K562 (cell line): Measurements from ENCODE around the gene RPL27A. TPM values are rescaled to one million over a fixed set of nuclear protein-coding genes. Genes with fewer than 3 reads are reported as not detected.

Source experiments
- ATAC-seq: fragments of 200-7000 bp; cut with Tn5 transposase; 3 replicates; pipeline ENCODE4 v1.9.1; 2020; ENCODE audit warnings: moderate library complexity
- BruUV-seq: library from RNA; stranded (reverse); fragments of 400-500 nt; replicated peaks from 2 replicates; lab custom pipeline; 2021; lab: Mats Ljungman, UMichigan
- CTCF ChIA-PET: fragments of 300-600 bp; formaldehyde crosslinking; extraction: SDS; loops from one replicate; lab custom pipeline; 2021; ENCODE audit warnings: low intra/inter-chr PET ratio; lab: Yijun Ruan, JAX
- POLR2A ChIA-PET: fragments of 300-600, 350-650 bp; sonication (Branson Sonifier 250); formaldehyde crosslinking; extraction: SDS; loops from one replicate; lab custom pipeline; 2021; ENCODE audit warnings: antibody characterized with exemption, inconsistent platforms; lab: Yijun Ruan, JAX
- DNase-seq, 4 experiments: peaks; one replicate each; pipeline versions ENCODE4 v3.0.0 to v3.0.0-alpha.2; 2011 to 2018; ENCODE audit warnings: low spot score in 3 of 4, mixed read lengths in 3 of 4; ENCODE audit errors: extremely low read depth in 1 of 4
- FAIRE-seq: peaks from 2 replicates; lab custom pipeline; 2011; peaks lifted over from hg19 to GRCh38; lab: Jason Lieb, UNC
- H2AFZ ChIP-seq: 2 replicates; pipeline ENCODE4 v1.6.0; 2011; ENCODE audit warnings: low read depth, low read length, control low read depth, inconsistent platforms
- H3K27ac ChIP-seq: fragments of 200-600 bp; 3 replicates; pipeline ENCODE4 v1.8.0; 2011; ENCODE audit warnings: low read depth, mild to moderate bottlenecking, control low read depth, inconsistent platforms, low read length, moderate library complexity, mixed read lengths; ENCODE audit errors: extremely low read depth
- H3K27me3 ChIP-seq, 2 experiments: fragments of 300-600 bp in 1 of 2; 2 replicates in 1 of 2; 3 replicates in 1 of 2; pipeline versions ENCODE4 v1.6.0 to v1.8.0; 2011; ENCODE audit warnings: inconsistent platforms in 2 of 2, low read length in 2 of 2, mild to moderate bottlenecking in 1 of 2, mixed read lengths in 1 of 2, moderate library complexity in 1 of 2; ENCODE audit not compliant: control insufficient read depth in 2 of 2, insufficient read depth in 2 of 2
- H3K36me3 ChIP-seq: fragments of 300-600 bp; 3 replicates; pipeline ENCODE4 v1.8.0; 2011; ENCODE audit warnings: mild to moderate bottlenecking, low read length, inconsistent platforms; ENCODE audit not compliant: control insufficient read depth, insufficient read depth
- H3K4me1 ChIP-seq, 2 experiments: fragments of 200-600 bp in 1 of 2; replicated peaks in 1 of 2; 2 replicates in 1 of 2; 3 replicates in 1 of 2; pipeline versions ENCODE4 v1.5.1 to v1.8.0; 2011; ENCODE audit warnings: inconsistent platforms in 2 of 2, low read length in 2 of 2, mild to moderate bottlenecking in 1 of 2, mixed read lengths in 1 of 2, moderate library complexity in 1 of 2; ENCODE audit not compliant: control insufficient read depth in 2 of 2, insufficient read depth in 2 of 2
- H3K4me2 ChIP-seq: 2 replicates; pipeline ENCODE4 v1.6.1; 2011; ENCODE audit warnings: low read length, control low read depth, inconsistent platforms, mixed read lengths; ENCODE audit not compliant: insufficient read depth
- H3K4me3 ChIP-seq: fragments of 200-600 bp; sonication (generic), shearing (Covaris generic); 2 replicates; pipeline ENCODE4 v1.5.1; 2016; ENCODE audit warnings: control low read depth, inconsistent platforms
- H3K79me2 ChIP-seq: fragments of 200-600 bp; 3 replicates; pipeline ENCODE4 v1.8.0; 2011; ENCODE audit warnings: low read length, inconsistent platforms; ENCODE audit not compliant: control insufficient read depth, insufficient read depth
- H3K9ac ChIP-seq, 2 experiments: 2 replicates each; pipeline versions ENCODE4 v1.6.0 to v1.6.1; 2011; ENCODE audit warnings: low read depth in 2 of 2, low read length in 2 of 2, control low read depth in 1 of 2, inconsistent platforms in 1 of 2, mild to moderate bottlenecking in 1 of 2, mixed read lengths in 1 of 2; ENCODE audit not compliant: insufficient read depth in 1 of 2
- H3K9me1 ChIP-seq: one replicate; pipeline ENCODE4 v1.6.0; 2011; ENCODE audit warnings: inconsistent platforms, mild to moderate bottlenecking, low read length, moderate library complexity; ENCODE audit not compliant: control insufficient read depth, insufficient read depth
- H3K9me3 ChIP-seq: replicated peaks from 2 replicates; pipeline ENCODE4 v1.5.1; 2011; ENCODE audit warnings: low read depth, low read length, inconsistent platforms; ENCODE audit not compliant: control insufficient read depth, insufficient read depth
- H4K20me1 ChIP-seq: replicated peaks from 2 replicates; pipeline ENCODE4 v1.6.1; 2011; ENCODE audit warnings: low read length, inconsistent platforms, mixed read lengths; ENCODE audit not compliant: control insufficient read depth, insufficient read depth
- BHLHE40 ChIP-seq: IDR thresholded peaks from 2 replicates; pipeline ENCODE4 v1.6.1; 2011; ENCODE audit warnings: low read length, improper control_type of control experiment
- CEBPG ChIP-seq, 3 experiments: fragments of 200-800 bp in 1 of 3; sonication (Bioruptor generic) in 1 of 3; sonication (generic) in 1 of 3; formaldehyde crosslinking in 1 of 3; IDR thresholded peaks in 2 of 3; conservative IDR thresholded peaks in 1 of 3; 2 replicates each; pipeline versions ENCODE4 v1.6.1 to v1.8.0; 2016 to 2022; ENCODE audit warnings: missing compliant biosample characterization in 2 of 3, missing genetic modification characterization in 2 of 3, mild to moderate bottlenecking in 1 of 3, missing genetic modification reagents in 1 of 3
- DPF2 ChIP-seq: fragments of 450-650 bp; IDR thresholded peaks from 2 replicates; pipeline ENCODE4 v1.6.1; 2016
- GTF2A2 ChIP-seq: IDR thresholded peaks from 2 replicates; pipeline ENCODE4 v1.6.1; 2016; ENCODE audit warnings: mild to moderate bottlenecking, missing genetic modification characterization, missing compliant biosample characterization
- MTA3 ChIP-seq: fragments of 450-650 bp; formaldehyde crosslinking; IDR thresholded peaks from 2 replicates; pipeline ENCODE4 v1.6.1; 2017; ENCODE audit warnings: mild to moderate bottlenecking, borderline replicate concordance
- PHF21A ChIP-seq: fragments of 450-650 bp; IDR thresholded peaks from 2 replicates; pipeline ENCODE4 v1.6.1; 2017; ENCODE audit warnings: low read depth, borderline replicate concordance
- POLR2A ChIP-seq: fragments of 450-650 bp; conservative IDR thresholded peaks from 2 replicates; pipeline ENCODE4 v1.6.1; 2016
- RAD51 ChIP-seq: fragments of 450-650 bp; IDR thresholded peaks from 2 replicates; pipeline ENCODE4 v1.7.1; 2016; ENCODE audit warnings: low read depth, mild to moderate bottlenecking, borderline replicate concordance
- RBM15 ChIP-seq: fragments of 200-400 bp; formaldehyde crosslinking; IDR thresholded peaks from 2 replicates; pipeline ENCODE4 v1.6.1; 2018; ENCODE audit warnings: mild to moderate bottlenecking, low read length, moderate library complexity; ENCODE audit not compliant: insufficient read depth
- RBM22 ChIP-seq: fragments of 200-400 bp; formaldehyde crosslinking; IDR thresholded peaks from 2 replicates; pipeline ENCODE4 v1.6.1; 2018; ENCODE audit warnings: low read length, low read depth; ENCODE audit not compliant: poor library complexity, severe bottlenecking
- STAT5A ChIP-seq: IDR thresholded peaks from 2 replicates; pipeline ENCODE4 v1.6.1; 2012; ENCODE audit warnings: low read length, inconsistent platforms, borderline replicate concordance
- ZNF143 ChIP-seq: sonication (generic); formaldehyde crosslinking; IDR thresholded peaks from 2 replicates; pipeline ENCODE4 v1.9.0; 2022; ENCODE audit warnings: mild to moderate bottlenecking, missing genetic modification reagents
- ZSCAN32 ChIP-seq: fragments of 450-650 bp; formaldehyde crosslinking; IDR thresholded peaks from 2 replicates; pipeline ENCODE4 v1.4.0; 2020; ENCODE audit warnings: mild to moderate bottlenecking, moderate library complexity
- WGBS: fragments of 100-300 bp; shearing (Covaris generic); methylation state at CpG from one replicate; pipeline ENCODE4 v1.1.6; 2016; ENCODE audit warnings: low coverage, mixed read lengths; ENCODE audit not compliant: insufficient coverage; ENCODE audit errors: missing lambda C conversion rate; 5-methylcytosine and 5-hydroxymethylcytosine counted together
- in situ Hi-C: fragments of 300-500 bp; cut with MboI; formaldehyde crosslinking; loops from 4 replicates; pipeline ENCODE4 v1.15.0; 2018; ENCODE audit warnings: inconsistent platforms, mixed read lengths
- intact Hi-C: fragments of 100-400 bp; cut with micrococcal nuclease; formaldehyde crosslinking; loops from 2 replicates; pipeline ENCODE4 v1.14.2; 2022
- polyA plus RNA-seq, 8 experiments: library from polyadenylated mRNA; depleted of rRNA in 4 of 8; stranded (reverse) in 5 of 8; unstranded in 3 of 8; fragments of >200 nt; fragmentation: Nextera tagmentation in 2 of 8; fragmentation: Illumina TruSeq in 1 of 8; extraction: Ambion mirVana in 2 of 8; extraction: Trizol in 1 of 8; gene quantifications; 2 replicates each; pipeline versions ENCODE4 v1.2.1 to v1.2.3, GENCODE V29; 2011 to 2014; ENCODE audit warnings: inconsistent platforms in 1 of 8, missing spikeins in 1 of 8
- total RNA-seq, 7 experiments: library from RNA; depleted of rRNA in 6 of 7; stranded (reverse); fragments of >200 nt in 6 of 7; fragmentation: Illumina TruSeq in 2 of 7; extraction: Trizol in 2 of 7; gene quantifications; 2 replicates each; pipeline versions ENCODE4 v1.2.1 to v1.2.3, GENCODE V29; 2011 to 2021; ENCODE audit warnings: low replicate concordance in 1 of 7
- TF ChIP-seq, protein P1 (sequence below): fragments of 250-450 bp; sonication (Bioruptor Pico); IDR thresholded peaks from 2 replicates; pipeline ENCODE4 v1.4.0; 2020; ENCODE audit warnings: mild to moderate bottlenecking, moderate library complexity, borderline replicate concordance
- TF ChIP-seq, protein P2 (sequence below): fragments of 450-650 bp; formaldehyde crosslinking; IDR thresholded peaks from 2 replicates; pipeline ENCODE4 v1.4.0; 2022; ENCODE audit warnings: missing genetic modification characterization
- TF ChIP-seq, protein P3 (sequence below): sonication (generic); formaldehyde crosslinking; IDR thresholded peaks from 2 replicates; pipeline ENCODE4 v1.8.0; 2023; ENCODE audit warnings: mild to moderate bottlenecking, missing genetic modification reagents
- TF ChIP-seq, protein P4 (sequence below): sonication (generic); formaldehyde crosslinking; IDR thresholded peaks from 2 replicates; pipeline ENCODE4 v1.8.1; 2022; ENCODE audit warnings: missing genetic modification reagents

Gene RPL27A
- total and polyA plus RNA-seq, 9 of the 15 experiments (the other 6 are each of a cell fraction or from before 2014, with no cell fraction given), result 790 to 4,241 (median 2,267) TPM

DNA sequence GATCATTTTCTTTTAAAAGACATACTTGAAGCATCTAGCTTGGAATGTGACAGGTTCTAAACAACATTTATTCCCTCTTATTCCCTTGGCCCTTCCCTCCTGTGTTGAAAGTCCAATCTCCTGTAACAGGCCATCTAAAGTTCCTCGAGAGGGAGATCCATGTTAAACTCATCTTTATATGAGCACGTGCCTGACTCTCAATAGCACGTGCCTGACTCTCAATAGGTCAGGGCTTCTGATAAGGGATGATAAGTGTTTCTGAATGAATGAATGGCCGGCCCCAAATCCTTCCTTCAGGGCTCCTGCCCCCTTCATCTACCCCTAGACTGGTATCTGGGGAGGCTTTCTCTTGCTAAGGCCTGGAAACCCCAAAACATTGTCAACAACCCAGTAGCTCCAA lies 27.2 kb downstream of the RPL27A start:
- Histone ChIP-seq H3K9me3 (no peaks in the 10 kb centered on the region), H3K9ac (no peak overlapping the region), H3K4me2 (no peak overlapping the region), H3K27me3 (peaks cover 38 to 72% of the 10 kb centered on the region in 2 experiments), H4K20me1 (0 out of 2 replicates have a peak, but pooled peaks cover 5% of the 10 kb centered on the region), H3K27ac (no peak overlapping the region), H3K4me3 (no peak overlapping the region), H3K4me1 (no peaks in the 10 kb centered on the region), H2AFZ (no peak overlapping the region), H3K9me1 (no peaks in the 10 kb centered on the region), H3K36me3 (no peaks in the 10 kb centered on the region), H3K79me2 (no peaks in the 10 kb centered on the region)
- in situ Hi-C loops (no loop called here), intact Hi-C loops (no loop called here)
- WGBS, result 10% methylated on average over 4 of the region's 4 CpGs
- POLR2A ChIA-PET, result interaction anchor here (0.6 kb wide), 1 partner anchor 19 kb away, joined by 4 read pairs; no protein-coding TSS in a partner anchor
- ATAC-seq (no peak), FAIRE-seq (no peak), DNase-seq (no peak)
- CTCF ChIA-PET, result no interaction called here
- BruUV-seq, result no TSS peak
- TF ChIP-seq RAD51 (no peak), POLR2A (no peak), STAT5A (no peak), DPF2 (no peak), GTF2A2 (no peak), PHF21A (no peak), ZSCAN32 (CRISPR knock-in tag) (no peak), CEBPG (CRISPR knock-in tag; IDR thresholded peaks at IDR 0.05) (no peak), CEBPG (tag; conservative IDR thresholded peaks at IDR 0.05 in 1 of 2, IDR thresholded peaks at IDR 0.05 in 1 of 2) (no peak), ZNF143 (CRISPR knock-in tag) (no peak), BHLHE40 (peak; percentile 67), MTA3 (no peak), RBM15 (no peak), RBM22 (no peak)
- TF ChIP-seq, protein P1, sequence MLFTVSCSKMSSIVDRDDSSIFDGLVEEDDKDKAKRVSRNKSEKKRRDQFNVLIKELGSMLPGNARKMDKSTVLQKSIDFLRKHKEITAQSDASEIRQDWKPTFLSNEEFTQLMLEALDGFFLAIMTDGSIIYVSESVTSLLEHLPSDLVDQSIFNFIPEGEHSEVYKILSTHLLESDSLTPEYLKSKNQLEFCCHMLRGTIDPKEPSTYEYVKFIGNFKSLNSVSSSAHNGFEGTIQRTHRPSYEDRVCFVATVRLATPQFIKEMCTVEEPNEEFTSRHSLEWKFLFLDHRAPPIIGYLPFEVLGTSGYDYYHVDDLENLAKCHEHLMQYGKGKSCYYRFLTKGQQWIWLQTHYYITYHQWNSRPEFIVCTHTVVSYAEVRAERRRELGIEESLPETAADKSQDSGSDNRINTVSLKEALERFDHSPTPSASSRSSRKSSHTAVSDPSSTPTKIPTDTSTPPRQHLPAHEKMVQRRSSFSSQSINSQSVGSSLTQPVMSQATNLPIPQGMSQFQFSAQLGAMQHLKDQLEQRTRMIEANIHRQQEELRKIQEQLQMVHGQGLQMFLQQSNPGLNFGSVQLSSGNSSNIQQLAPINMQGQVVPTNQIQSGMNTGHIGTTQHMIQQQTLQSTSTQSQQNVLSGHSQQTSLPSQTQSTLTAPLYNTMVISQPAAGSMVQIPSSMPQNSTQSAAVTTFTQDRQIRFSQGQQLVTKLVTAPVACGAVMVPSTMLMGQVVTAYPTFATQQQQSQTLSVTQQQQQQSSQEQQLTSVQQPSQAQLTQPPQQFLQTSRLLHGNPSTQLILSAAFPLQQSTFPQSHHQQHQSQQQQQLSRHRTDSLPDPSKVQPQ (CRISPR knock-in tag), result no peak
- TF ChIP-seq, protein P2, sequence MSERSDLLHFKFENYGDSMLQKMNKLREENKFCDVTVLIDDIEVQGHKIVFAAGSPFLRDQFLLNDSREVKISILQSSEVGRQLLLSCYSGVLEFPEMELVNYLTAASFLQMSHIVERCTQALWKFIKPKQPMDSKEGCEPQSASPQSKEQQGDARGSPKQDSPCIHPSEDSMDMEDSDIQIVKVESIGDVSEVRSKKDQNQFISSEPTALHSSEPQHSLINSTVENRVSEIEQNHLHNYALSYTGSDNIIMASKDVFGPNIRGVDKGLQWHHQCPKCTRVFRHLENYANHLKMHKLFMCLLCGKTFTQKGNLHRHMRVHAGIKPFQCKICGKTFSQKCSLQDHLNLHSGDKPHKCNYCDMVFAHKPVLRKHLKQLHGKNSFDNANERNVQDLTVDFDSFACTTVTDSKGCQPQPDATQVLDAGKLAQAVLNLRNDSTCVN (CRISPR knock-in tag), result no peak
- TF ChIP-seq, protein P3, sequence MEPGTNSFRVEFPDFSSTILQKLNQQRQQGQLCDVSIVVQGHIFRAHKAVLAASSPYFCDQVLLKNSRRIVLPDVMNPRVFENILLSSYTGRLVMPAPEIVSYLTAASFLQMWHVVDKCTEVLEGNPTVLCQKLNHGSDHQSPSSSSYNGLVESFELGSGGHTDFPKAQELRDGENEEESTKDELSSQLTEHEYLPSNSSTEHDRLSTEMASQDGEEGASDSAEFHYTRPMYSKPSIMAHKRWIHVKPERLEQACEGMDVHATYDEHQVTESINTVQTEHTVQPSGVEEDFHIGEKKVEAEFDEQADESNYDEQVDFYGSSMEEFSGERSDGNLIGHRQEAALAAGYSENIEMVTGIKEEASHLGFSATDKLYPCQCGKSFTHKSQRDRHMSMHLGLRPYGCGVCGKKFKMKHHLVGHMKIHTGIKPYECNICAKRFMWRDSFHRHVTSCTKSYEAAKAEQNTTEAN (CRISPR knock-in tag), result no peak
- TF ChIP-seq, protein P4, sequence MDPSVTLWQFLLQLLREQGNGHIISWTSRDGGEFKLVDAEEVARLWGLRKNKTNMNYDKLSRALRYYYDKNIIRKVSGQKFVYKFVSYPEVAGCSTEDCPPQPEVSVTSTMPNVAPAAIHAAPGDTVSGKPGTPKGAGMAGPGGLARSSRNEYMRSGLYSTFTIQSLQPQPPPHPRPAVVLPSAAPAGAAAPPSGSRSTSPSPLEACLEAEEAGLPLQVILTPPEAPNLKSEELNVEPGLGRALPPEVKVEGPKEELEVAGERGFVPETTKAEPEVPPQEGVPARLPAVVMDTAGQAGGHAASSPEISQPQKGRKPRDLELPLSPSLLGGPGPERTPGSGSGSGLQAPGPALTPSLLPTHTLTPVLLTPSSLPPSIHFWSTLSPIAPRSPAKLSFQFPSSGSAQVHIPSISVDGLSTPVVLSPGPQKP, result no peak
